Fibroblast of skin of scalp (primary cell): ENCODE data around the gene BCL3.

Experiments used
- DNase-seq: peaks from one replicate; pipeline ENCODE4 v3.0.0-alpha.2; 2013

BCL3 gene

DNA sequence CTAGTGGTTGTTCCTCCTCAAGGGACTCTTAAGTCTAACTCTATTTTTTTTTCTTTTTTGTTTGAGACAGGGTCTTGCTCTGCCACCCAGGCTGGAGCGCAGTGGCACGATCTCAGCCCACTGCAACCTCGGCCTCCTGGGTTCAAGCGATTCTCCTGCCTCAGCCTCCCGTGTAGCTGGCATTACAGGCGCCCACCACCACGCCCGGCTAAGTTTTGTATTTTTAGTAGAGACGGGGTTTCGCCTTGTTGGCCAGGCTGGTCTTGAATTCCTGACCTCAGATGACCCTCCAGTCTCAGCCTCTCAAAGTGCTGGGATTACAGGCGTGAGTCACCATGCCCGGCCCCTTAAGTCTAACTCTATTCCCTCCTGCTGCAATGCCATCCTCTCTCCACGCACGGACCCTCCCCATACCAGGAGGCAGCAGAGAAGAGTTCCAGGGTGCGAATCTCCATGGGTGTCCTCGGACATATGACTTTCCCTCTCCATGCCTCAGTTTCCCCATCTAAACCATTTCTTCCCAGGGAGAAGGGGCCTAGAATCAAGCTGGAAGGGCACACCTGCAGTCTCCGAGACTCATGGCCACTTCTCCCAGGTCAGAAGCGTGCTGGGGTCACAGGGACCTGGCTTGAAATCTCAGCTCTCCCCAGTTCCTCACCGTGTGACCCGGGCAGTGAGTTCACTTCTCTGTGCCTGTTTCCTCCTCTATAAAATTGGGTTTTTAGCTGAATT, 6.0 kb upstream of the BCL3 start:
- peak; percentile 53 for DNase-seq

DNA sequence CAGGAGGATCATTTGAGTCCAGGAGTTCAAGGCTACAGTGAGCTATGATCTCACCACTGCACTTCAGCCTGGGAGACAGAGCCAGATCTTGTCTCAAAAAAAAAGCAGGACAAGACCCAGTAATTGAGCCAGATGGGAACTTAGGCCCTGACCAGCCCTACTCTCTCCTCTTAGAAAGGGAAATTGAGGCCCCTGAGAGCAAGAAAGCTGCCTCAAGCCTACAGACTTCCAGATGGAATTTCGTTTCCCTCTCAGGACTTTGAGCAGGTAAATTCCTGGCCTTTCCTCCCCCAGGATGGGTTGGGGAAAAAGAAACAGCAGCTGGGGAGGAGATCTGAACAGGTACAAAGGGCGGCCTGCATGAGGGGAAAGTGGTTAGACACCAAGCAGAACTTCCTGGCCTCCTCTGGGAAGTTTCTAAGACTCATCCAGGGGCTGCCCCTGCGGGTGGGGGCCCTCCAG, 3.6 kb upstream of the BCL3 start:
- DNase-seq, result no peak

DNA sequence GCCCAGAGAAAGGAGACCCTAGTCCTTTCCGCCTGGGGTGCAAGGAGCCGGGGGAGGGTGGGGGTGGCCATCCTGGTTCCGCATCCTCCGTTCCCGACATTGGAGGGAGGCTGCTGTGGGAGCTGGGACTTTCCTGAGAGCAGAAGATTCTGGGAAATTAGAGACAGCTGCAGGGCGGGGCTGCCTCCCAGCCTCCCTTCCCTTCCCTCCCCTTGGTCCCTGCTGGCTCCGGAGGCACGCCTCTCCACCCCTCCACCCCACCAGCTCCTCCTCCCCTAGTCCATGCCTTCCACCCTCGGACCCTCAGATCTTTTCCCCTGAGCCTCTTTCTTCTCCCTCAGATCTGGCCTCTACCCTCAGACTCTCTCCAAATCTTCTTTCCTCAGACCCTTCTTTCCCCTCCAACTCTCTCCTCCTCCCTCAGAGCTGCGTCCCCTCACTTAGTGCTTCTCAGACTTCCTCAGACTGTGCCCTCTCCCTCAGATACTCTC, 3.1 kb upstream of the BCL3 start:
- peak; percentile 88 for DNase-seq

DNA sequence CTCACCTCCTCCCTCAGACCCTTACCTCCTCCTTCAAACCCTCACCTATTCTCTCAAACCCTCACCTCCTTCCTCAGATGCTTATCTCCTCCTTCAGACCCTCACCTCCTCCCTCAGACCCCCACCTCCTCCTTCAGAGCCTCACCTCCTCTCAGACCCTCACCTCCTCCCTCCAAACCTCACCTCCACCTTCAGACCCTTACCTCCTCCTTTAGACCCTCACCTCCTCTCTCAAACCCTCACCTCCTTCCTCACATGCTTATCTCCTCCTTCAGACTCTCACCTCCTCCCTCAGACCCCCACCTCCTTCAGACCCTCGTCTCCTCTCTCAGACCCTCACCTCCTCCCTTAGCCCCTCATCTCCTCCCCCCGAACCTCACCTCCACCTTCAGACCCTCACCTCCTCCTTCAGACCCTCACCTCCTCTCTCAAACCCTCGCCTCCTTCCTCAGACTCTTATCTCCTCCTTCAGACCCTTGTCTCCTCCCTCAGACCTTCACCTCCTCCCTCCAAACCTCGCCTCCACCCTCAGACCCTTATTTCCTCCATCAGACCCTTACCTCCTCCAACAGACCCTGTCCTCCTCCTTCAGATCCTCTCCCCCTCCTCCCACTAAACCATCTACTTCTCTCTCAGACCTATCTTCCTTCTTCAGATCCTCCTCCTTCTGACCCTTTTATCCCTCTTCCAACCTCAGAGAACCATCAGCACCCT, 2.5 kb upstream of the BCL3 start:
- DNase-seq, result no peak

DNA sequence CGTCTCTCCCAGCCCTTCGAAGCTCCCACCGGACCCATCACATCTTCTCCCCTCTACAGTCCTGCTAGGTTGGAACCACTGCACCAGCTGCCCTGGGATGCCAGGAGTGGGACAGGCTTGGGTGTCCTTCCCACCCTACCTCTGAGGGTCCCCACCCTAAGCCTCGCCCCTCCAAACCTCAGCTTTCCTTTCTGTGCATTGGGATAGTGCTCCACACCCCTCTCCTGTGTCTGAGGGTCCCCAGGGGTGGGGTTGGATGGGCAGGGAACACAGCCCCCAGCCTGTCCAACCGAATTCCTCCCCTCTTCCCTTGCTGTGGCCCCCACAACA, 1.9 kb upstream of the BCL3 start:
- no peak for DNase-seq

DNA sequence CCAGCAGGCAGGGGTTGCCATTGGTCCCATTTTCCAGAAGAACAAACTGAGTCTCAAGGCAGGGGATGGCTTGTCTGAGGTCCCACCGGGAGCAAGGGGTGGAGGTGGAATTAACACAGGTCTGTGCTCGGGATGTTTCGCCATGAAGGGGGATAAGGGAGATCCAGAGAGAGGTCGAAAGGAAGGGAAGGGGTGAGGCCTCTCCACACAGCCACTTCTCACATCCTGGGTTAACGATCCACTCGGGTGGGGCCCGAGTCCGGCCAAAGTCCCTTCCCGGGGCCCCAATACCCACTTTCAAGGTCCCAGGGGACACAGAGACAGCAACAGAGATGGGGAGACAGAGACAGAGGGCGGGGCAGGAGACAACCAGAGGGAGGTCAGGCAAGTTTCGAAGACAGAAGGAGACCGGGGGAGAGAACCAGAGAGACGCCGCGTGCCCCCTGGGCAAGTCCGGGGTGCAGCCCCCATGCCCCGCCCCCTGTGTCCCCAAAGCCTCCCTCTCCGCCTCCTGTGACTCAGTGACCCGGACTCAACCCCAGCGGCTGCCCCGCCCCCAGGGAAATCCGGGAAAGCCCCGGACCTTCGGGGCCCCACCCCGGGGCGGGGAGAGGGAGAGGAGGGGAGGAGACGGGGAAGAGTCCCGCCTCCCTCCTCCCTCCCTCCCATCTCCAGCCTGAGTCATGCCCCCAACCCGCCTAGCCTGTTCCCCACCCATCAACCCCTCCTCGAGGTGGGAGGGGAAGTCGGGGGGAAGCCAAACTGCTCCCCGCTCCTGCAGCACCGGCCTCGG, 1.4 kb upstream of the BCL3 start:
- peak; percentile 98 for DNase-seq

DNA sequence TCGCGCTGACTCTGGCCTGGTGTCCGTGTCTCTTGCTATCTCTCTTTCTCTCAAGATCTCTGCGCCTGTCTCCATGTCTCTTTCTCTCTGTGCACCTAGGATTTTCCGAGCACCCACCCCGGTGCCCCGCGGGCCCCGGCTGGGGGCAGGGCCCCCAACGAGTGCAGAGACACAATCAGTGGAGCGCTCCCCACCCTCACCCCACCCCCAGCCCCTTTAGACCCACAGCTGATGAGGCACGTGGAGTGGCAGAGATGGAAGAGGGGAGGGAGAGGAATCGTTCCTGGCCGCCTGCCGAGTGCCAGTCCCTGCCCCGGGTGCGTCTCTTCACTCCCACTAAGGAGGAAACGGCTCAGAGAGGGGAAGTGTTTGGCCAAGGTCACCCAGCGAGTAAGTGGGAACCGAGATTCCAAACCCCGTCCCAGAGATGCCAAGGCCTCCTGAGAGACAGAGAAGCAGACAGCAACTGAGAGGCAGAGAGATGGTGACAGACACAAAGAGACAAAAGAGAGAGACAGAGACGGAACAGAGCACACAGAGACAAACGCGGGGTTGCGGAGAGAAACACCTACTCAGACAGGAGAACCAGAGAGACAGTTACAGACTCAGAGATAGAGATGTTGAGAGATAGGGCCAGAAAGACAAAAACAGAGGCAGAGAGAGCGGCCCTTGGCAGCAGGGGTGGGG, 626 bp upstream of the BCL3 start:
- peak; percentile 72 for DNase-seq

DNA sequence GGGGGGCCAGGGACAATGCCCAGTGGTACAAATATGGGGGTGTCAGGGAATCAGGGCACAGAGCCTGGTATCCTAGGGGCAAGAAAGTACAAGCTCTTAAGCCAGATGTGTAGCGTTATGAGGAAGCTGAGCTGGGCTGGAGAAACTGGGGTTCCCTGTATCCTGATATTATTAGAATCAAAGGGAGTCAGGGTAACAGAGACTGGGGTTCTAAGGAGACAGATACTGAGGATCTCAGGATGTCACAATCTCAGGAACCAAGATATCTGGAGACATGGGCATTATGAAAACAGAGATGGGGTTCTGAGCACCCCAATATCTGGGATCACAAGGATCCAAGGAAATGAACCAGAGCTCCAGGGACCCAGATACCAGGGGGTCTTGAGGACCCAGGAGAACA, 784 bp downstream of the BCL3 start:
- DNase-seq, result no peak

DNA sequence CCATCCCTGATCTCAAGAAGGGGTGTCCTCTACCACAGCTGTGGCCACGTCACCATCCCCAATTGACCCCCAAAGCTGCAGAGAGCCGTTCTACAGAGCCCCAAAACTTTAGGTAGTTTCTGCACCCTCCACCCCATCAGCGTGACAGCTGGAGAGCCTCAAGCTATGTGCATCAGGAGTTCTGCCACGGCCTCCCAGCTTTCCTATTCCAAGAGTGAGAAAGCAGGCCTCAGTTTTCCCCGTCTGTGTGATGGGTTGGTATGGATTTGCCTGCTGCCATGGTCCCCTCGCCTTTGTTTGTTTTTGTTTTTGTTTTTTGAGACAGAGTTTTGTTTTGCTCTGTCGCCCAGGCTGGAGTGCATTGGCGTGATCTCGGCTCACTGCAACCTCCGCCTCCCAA, 1.5 kb downstream of the BCL3 start:
- DNase-seq, result no peak

DNA sequence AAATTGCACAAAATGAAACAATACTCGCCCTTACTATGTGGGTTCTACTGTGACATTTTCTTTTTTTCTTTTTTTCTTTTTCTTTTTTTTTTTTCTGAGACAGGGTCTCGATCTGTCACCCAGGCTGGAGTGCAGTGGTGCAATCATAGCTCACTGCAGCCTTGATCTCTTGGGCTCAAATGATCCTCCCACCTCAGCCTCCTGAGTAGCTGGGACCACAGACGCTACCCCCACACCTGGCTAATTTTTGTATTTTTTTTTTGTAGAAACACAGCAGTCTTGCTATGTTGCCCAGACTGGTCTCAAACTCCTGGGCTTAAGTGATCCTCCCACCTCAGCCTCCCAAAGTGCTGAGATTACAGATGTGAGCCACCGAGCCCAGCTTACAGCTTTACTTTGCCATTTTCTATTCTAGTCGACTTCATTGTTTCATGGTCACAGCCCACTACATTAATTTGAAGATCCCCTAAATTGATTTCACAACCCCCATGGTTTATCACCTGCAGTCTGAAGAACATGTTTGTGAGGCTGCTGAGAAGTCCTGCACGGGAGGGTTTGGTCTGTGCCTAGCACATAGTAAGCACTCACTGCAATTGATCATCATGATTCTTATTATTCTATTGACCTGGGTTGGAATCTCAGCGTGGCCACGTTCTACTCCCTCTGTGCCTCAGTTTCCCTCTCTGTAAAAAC, 3.8 kb downstream of the BCL3 start:
- no peak for DNase-seq

DNA sequence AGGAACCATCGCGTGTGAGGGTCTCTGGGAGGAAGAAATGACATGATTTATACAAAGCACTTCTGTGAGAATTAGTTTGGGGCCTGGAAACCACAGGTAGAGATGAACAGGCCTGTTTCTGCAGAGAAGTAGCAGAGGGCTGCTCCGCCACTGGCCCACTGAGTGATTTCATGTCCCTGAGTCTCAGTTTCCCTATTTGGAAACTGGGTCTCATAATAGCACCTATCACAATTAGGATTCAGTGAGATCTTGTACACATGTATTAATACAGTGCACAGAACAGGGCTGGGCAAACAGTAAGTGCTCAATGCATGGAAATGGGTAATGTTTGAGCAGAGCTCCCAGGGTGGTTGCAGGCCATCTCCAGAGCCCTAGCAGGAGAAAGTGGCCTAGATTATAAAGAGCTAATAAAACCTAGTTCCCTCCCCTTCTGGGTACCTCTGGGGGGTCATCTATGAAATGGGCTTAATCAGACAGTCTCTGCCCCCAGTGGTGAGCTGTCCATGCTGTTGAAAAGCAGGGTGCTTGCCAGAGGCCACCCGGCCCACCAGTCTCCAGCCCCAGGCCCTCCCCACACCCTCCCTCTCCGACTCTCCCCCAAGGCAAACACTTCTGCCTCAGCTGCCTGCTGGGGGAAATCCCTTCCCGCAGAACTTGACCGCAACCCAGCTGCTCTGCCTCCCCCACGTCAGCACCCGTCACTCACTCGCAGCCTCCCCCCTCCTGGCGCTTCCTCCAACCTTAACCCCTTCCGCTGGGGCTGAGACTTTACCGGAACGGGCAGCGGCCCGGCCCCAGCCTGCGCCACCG, 4.5 kb downstream of the BCL3 start:
- DNase-seq, result peak; percentile 96

DNA sequence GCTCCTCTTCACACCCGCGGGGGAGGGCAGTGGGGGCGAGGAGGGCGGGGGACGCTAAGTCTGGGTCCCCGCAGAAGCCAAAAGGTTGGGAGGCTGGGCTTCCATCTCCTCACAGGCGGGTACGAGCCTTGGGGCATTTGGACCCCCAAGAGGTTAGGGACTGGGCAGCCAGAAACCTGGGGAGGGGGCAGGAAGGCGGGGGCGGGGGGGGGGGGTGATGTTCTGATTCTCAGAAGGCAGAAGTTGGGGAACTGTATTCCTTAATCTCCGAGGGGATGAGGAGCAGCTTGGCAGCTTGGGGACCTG, 5.1 kb downstream of the BCL3 start:
- no peak for DNase-seq

DNA sequence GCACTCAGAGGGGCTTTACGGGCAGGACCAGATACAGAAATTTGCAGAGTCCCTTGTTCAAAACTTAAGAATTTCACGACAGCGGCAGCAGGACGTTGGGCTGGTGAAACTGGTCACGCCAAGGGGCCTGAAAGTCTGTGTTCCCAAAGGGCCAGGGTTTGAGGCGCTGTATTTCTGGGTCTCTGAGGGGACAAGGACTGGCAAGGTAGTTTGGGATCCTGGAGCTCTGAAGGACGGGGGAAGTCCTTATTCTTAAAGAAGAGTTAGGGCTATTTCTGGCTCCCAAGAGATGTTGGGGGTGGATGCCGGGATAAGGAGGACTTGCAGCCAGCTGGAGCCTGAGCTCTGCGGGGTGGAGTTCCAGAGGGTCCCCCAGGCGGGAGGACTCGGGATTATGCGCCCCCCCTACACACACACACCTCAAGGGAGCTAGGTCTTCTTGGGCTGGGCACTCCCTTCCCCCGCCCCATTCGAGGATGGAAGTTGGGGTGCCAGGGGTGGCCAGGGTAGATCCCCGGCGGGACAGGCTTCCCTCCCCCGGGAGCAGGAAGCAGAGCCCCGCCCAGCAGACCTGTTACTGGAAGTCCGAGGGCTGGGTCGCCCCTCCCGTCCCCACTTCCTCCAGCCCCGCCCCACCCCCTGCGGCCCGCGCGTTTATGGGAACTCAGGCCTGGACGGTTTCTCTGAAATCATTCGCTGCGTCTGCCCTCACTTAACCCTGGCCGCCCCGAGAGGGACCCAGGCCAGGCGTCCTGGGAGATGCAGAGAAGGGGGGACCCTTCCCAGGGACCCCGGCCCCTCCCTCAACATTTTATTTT, 5.6 kb downstream of the BCL3 start:
- peak; percentile 79 for DNase-seq

DNA sequence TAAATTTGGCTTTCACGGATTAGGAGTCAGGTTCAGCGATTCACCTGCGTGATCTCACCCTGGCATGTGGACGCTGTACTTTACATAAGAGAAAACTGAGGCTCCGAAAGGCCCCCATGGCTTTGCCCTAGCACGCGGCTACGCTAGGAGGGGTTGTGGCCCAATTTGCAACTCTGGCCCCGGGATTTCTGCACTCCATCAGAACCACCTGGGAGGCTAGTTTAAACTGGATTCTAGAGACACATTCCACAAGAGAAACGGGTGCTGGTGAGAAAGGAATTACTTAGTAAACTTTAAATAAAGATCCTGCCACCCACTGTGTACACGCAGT, 6.2 kb downstream of the BCL3 start:
- no peak for DNase-seq

DNA sequence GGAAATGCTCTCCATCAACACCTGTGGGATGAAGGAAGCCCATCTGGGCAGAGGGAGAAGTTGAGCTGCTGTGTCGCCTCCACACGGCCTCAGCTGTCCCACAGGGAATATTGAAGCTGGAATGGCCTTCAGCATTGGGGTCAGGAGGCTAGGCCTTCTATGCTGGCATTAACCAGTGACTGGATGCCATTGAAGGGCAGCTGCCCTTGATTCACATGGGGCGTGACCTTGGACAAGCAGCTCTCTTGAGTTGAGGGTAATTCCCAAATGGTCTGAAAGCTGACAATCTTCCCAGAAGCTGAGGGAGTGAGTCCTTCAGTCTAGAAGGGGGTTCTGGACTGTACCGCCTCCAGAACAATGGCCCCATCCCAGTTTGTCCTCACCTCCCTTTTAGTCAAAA, 6.7 kb downstream of the BCL3 start:
- no peak for DNase-seq

DNA sequence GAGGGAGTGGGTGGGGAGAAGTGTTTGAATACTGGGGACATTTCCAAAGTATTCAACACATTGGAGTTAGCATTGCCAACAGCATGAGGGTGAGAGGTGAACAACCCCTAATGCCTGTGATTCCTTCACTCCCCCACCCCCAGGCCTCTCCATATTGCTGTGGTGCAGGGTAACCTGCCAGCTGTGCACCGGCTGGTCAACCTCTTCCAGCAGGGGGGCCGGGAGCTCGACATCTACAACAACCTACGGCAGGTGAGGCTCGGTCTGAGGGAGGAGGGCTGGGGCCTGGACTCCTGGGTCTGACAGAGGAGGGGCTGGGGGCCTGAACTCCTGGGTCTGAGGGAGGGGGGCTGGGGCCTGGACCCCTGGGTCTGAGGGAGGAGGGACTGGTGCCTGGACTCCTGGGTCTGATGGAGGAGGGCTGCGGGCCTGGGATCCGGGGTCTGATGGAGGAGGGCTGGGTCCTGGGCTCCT, 7.6 kb downstream of the BCL3 start:
- no peak for DNase-seq

DNA sequence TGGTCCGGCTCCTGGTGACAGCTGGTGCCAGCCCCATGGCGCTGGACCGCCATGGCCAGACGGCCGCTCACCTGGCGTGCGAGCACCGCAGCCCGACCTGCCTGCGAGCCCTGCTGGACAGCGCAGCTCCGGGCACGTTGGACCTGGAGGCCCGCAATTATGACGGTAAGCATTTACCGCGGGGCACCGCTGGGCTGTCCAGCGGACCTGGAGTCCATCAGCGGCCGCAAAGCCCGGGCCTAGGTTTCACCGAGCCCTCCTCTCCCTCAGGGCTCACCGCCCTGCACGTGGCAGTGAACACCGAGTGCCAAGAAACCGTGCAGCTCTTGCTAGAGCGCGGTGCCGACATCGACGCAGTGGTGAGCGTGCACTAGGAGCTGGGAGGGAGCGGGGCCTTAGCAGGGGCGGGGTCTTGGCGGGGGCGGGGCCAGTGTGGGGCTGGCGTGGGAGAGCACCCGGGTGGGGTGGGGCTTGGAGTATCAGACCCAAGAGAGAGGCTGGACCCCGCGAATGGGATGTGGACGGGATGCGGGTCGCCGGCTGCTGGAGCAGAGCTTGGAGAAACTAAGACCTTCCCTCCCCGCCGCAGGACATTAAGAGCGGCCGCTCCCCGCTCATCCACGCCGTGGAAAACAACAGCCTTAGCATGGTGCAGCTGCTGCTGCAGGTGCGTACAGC, 8.7 kb downstream of the BCL3 start:
- DNase-seq, result peak; percentile 58

DNA sequence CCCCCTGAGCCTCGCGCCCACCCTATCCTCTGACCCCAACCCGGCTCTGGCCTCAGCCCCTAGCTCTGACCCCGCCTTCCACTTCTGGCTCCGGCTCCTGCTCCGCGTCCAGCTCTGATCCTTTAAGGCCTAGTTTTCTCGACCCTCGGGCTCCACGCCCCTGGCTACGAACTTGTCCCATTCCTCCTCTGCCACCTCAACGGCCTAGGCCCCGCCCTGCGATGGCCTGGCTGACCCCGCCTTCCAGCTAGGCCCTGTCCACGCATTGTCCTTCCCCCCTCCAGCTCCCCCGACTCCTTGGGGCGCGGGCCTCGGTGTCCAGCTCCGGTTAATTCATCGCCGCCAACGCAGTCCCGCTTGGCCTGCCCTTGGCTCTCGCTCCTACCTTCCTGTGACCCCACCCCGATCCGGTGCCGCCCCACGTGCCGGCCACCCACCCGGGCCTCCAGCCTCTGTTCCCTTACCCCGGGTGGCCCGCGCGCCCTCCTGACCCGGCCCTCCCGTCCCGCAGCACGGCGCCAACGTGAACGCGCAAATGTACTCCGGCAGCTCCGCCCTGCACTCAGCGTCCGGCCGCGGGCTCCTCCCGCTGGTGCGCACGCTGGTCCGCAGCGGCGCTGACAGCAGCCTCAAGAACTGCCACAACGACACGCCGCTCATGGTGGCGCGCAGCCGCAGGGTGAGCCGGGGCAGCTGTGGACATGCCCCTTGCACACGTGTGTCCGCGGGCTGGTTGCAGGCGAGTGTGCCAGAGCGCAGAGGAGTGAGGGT, 9.4 kb downstream of the BCL3 start:
- peak; percentile 36 for DNase-seq

DNA sequence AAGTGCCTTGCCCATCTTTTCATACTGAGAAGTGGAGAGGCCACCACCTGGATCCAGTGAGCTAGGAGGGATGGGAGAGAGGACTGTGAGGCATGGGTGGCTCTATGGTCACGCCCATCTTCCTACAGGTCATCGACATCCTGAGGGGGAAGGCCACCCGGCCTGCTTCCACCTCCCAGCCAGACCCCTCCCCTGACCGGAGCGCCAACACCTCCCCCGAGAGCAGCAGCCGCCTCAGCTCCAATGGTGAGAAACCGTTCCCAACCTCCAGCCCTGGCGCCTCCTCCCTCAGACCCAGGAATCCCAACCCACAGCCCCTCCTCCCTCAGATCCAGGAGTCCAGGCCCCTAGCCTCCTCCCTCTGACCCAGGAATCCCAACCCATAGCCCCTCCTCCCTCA, 10.1 kb downstream of the BCL3 start:
- no peak for DNase-seq
